Thymus (tissue), 11 donors: Measurements from ENCODE around the gene TMED9. TPM values are rescaled to one million over a fixed set of nuclear protein-coding genes. Genes with fewer than 3 reads are reported as not detected.

Experiments used
- DNase-seq, 9 donors: peaks; one replicate each; pipeline ENCODE4 v3.0.0-alpha.2; 2013; ENCODE audit warnings: low spot score in 9 of 9, low read depth in 6 of 9, missing footprints in 1 of 9
- H3K27ac ChIP-seq, 2 donors: one replicate each; pipeline ENCODE4 v1.5.1; 2013; ENCODE audit warnings: control low read depth in 1 of 2, low read depth in 1 of 2, low read length in 1 of 2, mild to moderate bottlenecking in 1 of 2, moderate library complexity in 1 of 2
- H3K27me3 ChIP-seq, 2 donors: one replicate each; pipeline ENCODE4 v1.5.1; 2013; ENCODE audit warnings: low read length in 1 of 2; ENCODE audit not compliant: control insufficient read depth in 2 of 2, insufficient read depth in 1 of 2
- H3K36me3 ChIP-seq, 2 donors: one replicate each; pipeline ENCODE4 v1.5.1; 2013; ENCODE audit warnings: low read length in 1 of 2, mild to moderate bottlenecking in 1 of 2, moderate library complexity in 1 of 2; ENCODE audit not compliant: control insufficient read depth in 2 of 2, insufficient read depth in 2 of 2
- H3K4me1 ChIP-seq, 2 donors: one replicate each; pipeline ENCODE4 v1.5.1; 2013; ENCODE audit warnings: low read length in 2 of 2; ENCODE audit not compliant: control insufficient read depth in 2 of 2, insufficient read depth in 2 of 2
- H3K4me3 ChIP-seq, 2 donors: one replicate each; pipeline ENCODE4 v1.5.1; 2013; ENCODE audit warnings: low read length in 2 of 2, control low read depth in 1 of 2, mild to moderate bottlenecking in 1 of 2
- H3K9me3 ChIP-seq, 2 donors: one replicate each; pipeline ENCODE4 v1.5.1; 2013; ENCODE audit warnings: low read length in 1 of 2, mild to moderate bottlenecking in 1 of 2; ENCODE audit not compliant: control insufficient read depth in 2 of 2, insufficient read depth in 1 of 2
- WGBS: extraction: QIAGEN DNeasy Blood & Tissue Kit; methylation state at CpG from one replicate; pipeline ENCODE4 v1.1.7; 2013; 5-methylcytosine and 5-hydroxymethylcytosine counted together
- polyA plus RNA-seq: library from polyadenylated mRNA; stranded (reverse); fragments of 200-250 nt; gene quantifications from one replicate; pipeline ENCODE4 v1.2.3, GENCODE V29; 2013
- total RNA-seq: library from RNA; stranded (reverse); fragments of 120-200 nt; gene quantifications from one replicate; pipeline ENCODE4 v1.2.4, GENCODE V29; 2013
- donor health status: healthy.

The TMED9 gene
- total and polyA plus RNA-seq, 2 donors = 37.9 to 104 TPM

DNA sequence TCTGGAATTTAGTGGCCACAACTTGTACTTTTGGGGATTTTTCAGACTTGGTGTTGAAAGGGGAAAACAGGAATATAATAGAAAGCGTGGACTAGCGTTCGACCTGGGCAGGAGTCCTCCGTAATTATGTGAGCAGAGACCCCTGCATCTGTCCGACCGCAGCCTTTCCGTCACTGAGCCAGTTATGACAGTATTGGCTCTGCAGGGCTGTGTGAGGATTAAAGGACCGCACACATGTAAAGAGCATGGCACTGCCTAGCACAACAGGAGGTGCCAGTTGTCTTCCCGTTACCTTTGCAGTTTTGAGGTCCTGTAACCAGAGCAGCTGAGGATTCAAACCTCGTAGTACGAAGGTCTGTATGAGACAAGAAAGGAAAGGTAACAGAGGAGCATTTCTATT is 9.1 kb downstream of the TMED9 start:
- Histone ChIP-seq H3K27me3 (peaks cover 0 to 6% of the 10 kb centered on the region in 2 donors), H3K36me3 (peaks cover 8 to 12% of the 10 kb centered on the region in 2 donors), H3K27ac (no peak overlapping the region), H3K4me1 (peaks cover 4 to 16% of the 10 kb centered on the region in 2 donors), H3K4me3 (no peak overlapping the region), H3K9me3 (peaks cover 0 to 4% of the 10 kb centered on the region in 2 donors)
- WGBS = 96% methylated on average over 11 of the region's 11 CpGs
- DNase-seq = no peak

DNA sequence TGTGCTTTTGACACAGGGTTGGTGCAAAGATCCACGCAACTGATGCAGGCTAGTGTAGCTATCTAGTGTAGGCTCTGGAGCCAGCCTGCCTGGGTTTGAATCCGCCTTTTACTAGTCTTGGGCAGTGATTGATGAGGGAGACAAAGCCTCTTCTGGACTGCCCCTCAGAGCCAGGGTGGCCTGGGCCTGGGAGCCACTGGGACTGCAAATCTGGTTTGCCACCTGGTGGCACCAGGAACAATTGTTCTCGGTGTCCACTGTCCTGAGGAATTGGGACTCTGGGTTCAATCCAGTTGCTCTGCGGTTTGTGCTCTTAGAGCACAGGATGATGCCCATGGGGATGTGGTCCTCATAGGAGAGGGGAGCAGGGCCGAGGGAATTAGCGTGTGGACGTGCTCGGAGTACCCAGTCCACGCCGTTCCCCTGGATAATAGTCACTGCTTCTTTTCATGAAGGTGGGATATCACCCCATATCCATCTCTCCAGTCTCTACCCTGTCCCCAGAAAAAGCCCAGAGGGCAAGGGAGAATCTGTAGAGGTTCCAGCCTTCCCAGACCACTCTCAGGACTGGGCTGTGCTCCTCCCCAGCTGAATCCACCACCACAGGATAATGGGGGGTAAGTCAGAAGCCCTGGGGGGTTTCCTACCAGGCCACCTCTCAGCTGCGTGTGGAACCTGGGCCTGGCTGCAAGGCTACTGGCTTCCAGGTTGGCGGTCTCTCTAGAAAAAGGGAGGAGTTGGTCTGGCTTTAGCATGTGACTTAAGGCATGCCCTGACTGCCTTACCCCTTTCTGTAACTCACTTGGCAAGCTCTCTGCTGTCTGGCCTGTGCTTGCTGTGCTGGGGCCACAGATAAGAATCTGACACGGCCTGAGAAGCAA is 9.8 kb downstream of the TMED9 start:
- no peak overlapping the region for H3K4me3 ChIP-seq
- DNase-seq = no peak
- peaks cover 0 to 4% of the 10 kb centered on the region in 2 donors for H3K9me3 ChIP-seq
- peaks cover 4 to 16% of the 10 kb centered on the region in 2 donors for H3K4me1 ChIP-seq
- H3K27ac ChIP-seq = no peak overlapping the region
- H3K36me3 ChIP-seq = peaks cover 1 to 5% of the 10 kb centered on the region in 2 donors
- H3K27me3 ChIP-seq = peaks cover 0 to 6% of the 10 kb centered on the region in 2 donors
- WGBS = 95% methylated on average over 13 of the region's 13 CpGs

DNA sequence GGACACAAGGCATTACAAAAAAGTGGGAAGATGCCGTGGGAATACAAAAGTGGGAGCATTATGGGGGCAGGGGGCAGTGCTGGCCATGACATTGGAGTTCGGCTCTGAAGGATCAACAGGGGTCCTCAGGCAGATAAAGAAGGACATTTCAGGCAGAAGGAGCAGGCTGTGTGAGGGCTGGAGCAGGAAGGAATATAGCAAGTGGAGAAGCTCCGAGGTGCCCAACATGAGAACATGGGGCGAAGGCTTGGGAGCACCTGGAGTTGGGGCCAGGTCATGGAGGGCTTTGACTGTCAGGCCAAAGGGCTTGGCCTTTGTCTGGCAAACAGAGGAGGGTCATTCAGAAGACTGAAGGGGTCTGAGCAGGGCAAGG is 10.4 kb downstream of the TMED9 start:
- H3K4me3 ChIP-seq = no peak overlapping the region
- H3K9me3 ChIP-seq = peaks cover 0 to 4% of the 10 kb centered on the region in 2 donors
- H3K36me3 ChIP-seq = peaks cover 0 to 3% of the 10 kb centered on the region in 2 donors
- H3K27ac ChIP-seq = no peak overlapping the region
- peaks cover 0 to 6% of the 10 kb centered on the region in 2 donors for H3K27me3 ChIP-seq
- DNase-seq = no peak
- H3K4me1 ChIP-seq = peaks cover 4 to 16% of the 10 kb centered on the region in 2 donors
- 96% methylated on average over 4 of the region's 4 CpGs for WGBS

DNA sequence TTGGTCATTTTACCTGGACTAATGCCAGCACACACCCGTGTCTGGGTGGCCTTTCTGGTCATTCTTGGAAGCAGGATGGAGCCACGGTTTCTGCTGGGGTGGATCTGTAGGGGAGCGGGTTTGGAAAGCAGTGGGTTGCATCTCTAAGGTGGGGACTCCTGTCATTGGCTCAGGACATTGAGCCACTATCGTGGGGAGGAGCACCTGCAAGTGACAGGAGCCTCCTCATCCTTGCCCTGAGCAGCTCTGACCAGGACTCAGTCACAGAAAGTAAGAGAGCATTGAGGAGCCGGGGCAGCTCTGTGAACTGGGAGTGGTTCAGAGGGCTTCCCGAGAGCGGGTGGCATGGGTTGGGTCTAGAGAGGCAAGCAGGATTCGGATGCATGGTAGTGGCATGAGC is 11.6 kb downstream of the TMED9 start:
- Histone ChIP-seq H3K27ac (no peak overlapping the region), H3K27me3 (peaks cover 0 to 3% of the 10 kb centered on the region in 2 donors), H3K36me3 (peaks cover 0 to 6% of the 10 kb centered on the region in 2 donors), H3K4me1 (peaks cover 4 to 16% of the 10 kb centered on the region in 2 donors), H3K4me3 (no peak overlapping the region), H3K9me3 (peaks cover 0 to 4% of the 10 kb centered on the region in 2 donors)
- DNase-seq = no peak
- 95% methylated on average over 8 of the region's 8 CpGs for WGBS

DNA sequence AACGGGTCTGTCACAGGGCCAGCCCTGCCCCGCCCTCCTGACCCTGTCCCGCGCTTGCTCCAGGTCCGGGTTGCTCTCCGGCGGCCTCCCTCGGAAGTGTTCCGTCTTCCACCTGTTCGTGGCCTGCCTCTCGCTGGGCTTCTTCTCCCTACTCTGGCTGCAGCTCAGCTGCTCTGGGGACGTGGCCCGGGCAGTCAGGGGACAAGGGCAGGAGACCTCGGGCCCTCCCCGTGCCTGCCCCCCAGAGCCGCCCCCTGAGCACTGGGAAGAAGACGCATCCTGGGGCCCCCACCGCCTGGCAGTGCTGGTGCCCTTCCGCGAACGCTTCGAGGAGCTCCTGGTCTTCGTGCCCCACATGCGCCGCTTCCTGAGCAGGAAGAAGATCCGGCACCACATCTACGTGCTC is 12.1 kb downstream of the TMED9 start:
- no peak for DNase-seq
- H3K4me1 ChIP-seq = peaks cover 4 to 14% of the 10 kb centered on the region in 2 donors
- peaks cover 2 to 6% of the 10 kb centered on the region in 2 donors for H3K36me3 ChIP-seq
- 98% methylated on average over 27 of the region's 27 CpGs for WGBS
- no peak overlapping the region for H3K27ac ChIP-seq
- peaks cover 0 to 4% of the 10 kb centered on the region in 2 donors for H3K9me3 ChIP-seq
- no peak overlapping the region for H3K4me3 ChIP-seq
- peaks cover 0 to 3% of the 10 kb centered on the region in 2 donors for H3K27me3 ChIP-seq

DNA sequence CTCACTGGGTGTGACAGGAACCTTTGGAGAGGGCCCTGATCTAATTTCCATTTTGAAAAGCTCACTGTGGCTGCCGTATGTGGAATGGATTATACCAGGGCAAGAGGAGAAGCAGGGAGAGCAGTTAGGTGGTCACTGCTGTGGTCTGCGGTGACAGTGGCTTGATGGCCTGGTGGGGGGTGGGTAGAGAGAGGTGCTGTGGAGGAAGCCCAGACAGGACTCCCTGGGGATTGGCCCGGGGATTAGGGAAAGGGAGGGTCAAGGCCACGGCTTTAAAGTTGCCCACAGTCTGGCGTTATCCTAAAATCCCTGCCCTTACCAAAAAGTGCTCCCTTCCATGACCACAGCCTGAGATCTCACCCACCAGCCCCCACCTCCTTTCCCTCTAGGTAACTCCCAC is 12.7 kb downstream of the TMED9 start:
- Histone ChIP-seq H3K27ac (no peak overlapping the region), H3K36me3 (peaks cover 7 to 9% of the 10 kb centered on the region in 2 donors), H3K9me3 (peaks cover 0 to 1% of the 10 kb centered on the region in 2 donors), H3K4me3 (no peak overlapping the region), H3K27me3 (peaks cover 0 to 1% of the 10 kb centered on the region in 2 donors), H3K4me1 (peaks cover 4 to 10% of the 10 kb centered on the region in 2 donors)
- 98% methylated on average over 5 of the region's 5 CpGs for WGBS
- no peak for DNase-seq

DNA sequence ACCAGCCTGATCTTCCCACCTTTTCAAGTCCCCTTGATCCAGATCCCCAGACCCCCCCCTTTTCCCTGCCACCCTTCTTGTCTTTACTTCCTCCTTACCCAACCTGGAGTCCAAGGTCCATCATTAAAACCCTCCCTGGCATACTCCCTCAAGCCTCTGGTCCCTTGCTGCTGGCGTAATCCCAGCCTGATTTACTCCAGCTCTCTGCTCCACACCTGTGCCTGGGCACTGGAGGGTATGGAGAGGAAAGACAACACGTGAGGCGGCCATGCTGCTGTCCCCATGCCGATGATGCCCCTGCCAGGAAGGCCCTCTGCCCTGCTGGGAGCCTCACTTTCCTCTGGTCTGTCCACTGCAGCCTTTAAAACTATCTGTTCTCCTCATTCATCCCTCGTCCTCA is 13.1 kb downstream of the TMED9 start:
- no peaks in the 10 kb centered on the region for H3K27me3 ChIP-seq
- no peaks in the 10 kb centered on the region for H3K9me3 ChIP-seq
- no peak overlapping the region for H3K4me3 ChIP-seq
- 98% methylated on average over 5 of the region's 5 CpGs for WGBS
- peaks cover 4 to 10% of the 10 kb centered on the region in 2 donors for H3K4me1 ChIP-seq
- no peak for DNase-seq
- no peak overlapping the region for H3K27ac ChIP-seq
- H3K36me3 ChIP-seq = peaks cover 9 to 11% of the 10 kb centered on the region in 2 donors

DNA sequence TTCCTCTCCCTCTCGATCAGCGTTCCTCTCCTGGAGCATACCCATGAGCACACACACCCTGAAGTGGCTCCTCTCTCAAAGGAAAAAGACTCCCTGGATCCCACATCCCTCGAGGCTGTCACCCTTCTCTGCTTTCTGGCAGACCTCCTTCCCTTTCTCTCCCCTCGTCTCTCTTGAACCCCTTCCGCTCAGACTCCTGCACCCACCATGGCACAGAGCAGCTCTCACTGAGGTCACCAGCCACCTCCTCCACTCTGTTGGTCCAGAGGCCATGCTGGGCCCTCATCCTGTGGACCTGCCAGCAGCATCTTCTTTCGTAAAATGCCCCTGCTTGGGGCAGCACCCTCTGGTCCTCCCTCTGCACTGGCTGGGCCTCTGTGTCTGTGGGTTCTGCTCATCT is 13.7 kb downstream of the TMED9 start:
- no peaks in the 10 kb centered on the region for H3K27me3 ChIP-seq
- no peak overlapping the region for H3K4me3 ChIP-seq
- H3K36me3 ChIP-seq = peaks cover 9 to 11% of the 10 kb centered on the region in 2 donors
- H3K9me3 ChIP-seq = no peaks in the 10 kb centered on the region
- peaks cover 3 to 7% of the 10 kb centered on the region in 2 donors for H3K4me1 ChIP-seq
- no peak for DNase-seq
- WGBS = 96% methylated on average over 6 of the region's 6 CpGs
- no peak overlapping the region for H3K27ac ChIP-seq
